Anterior cingulate cortex (tissue), 58 donors: ENCODE measurements around the gene CRTC3.
A peak's percentile ranks its signal among the peaks of the same experiment; 100 is the strongest.
"Not testable (repeated sequence)": the region's sequence is repeated elsewhere in the genome, so short reads cannot be mapped to it uniquely, and the experiment has no call there.

Source experiments
- DNase-seq, 58 donors: peaks; one replicate each; lab custom pipeline; 2025; lab: John Stamatoyannopoulos, UW

CRTC3 gene

DNA sequence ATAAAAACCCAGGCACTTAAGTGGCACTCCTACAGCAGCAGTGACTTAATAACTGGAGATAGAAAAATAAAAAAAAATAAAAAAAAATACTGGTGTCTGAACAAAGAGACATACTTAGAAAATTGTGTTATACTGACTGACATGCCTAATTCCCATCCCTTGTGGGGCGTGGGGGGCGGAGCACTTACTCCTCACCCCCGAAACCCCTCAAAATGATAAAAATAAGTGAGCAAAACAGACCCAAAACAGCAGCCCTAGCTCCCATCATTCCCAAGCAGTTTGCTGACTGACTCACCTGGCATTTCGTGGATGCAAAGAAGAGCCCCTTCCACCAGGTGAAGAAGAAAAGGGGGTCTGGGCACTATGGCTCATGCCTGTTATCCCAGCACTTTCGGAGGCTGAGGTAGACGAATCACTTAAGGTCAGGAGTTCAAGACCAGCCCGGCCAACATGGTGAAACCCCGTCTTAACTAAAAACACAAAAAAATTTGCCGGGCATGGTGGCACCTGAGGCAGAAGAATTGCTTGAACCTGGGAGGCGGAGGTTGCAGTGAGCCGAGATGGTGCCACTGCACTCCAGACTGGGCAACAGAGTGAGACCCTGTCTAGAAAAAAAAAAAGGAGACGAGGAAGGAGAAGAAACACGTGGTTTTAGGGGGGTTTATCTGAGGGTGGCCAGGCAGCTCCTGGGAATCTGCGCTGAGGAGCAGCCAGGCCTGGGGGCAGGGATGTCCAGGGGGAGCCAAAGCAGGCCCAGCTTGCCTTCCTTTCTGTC is 136.6 kb downstream of the CRTC3 start:
- DNase-seq = no peak

DNA sequence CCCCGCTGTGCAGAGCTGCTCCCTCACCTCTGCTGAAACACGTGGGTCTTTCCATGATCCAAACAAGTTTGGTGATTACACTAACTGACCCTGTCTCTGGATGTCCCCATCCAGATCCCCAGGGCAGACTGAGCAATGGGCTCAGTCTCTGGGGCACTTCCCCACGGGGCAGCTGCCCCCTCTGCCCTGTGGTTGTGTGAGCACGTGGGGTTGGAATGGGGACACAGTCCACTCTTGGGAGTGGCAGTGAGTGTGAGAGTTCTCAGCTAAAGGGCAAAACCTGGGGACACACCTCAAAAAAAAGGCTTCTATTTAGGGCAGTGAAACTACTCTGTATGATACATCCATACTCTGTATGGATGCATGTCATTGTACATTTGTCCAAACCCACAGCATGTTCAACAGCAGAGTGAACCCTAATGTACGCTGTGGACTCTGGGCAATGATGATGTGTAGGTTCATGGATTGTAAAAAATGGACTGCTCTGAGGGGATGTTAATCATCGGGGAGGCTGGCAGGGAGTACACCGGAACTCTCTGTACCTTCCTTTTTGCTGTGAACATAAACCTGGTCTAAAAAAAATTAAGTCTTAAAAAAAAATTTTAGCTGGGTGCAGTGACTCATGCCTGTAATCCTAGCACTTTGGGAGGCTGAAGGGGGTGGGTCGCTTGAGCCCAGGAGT is 137.5 kb downstream of the CRTC3 start:
- no peak for DNase-seq

DNA sequence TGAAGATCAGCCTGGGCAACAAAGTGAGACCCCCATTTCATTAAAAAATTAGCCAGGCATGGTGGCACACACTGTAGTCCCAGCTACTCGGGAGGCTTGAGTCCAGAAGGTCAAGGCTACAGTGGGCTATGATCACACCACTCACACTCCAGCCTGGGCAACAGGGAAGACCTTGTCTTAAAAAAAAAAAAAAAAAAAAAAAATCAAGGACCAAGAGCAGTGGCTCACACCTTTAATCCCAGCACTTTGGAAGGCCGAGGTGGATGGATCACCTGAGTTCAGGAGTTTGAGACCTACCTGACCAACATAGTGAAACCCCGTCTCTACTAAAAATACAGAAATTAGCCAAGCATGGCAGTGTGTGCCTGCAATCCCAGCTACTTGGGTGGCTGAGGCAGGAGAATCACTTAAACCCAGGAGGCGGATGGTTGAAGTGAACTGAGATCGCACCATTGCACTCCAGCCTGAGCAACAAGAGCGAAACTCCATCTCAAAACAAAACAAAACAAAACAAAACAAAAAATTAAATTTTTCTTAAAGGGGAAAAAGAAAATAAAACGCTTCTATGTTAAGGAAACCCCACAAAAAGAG is 138.1 kb downstream of the CRTC3 start:
- DNase-seq = not testable (repeated sequence)

DNA sequence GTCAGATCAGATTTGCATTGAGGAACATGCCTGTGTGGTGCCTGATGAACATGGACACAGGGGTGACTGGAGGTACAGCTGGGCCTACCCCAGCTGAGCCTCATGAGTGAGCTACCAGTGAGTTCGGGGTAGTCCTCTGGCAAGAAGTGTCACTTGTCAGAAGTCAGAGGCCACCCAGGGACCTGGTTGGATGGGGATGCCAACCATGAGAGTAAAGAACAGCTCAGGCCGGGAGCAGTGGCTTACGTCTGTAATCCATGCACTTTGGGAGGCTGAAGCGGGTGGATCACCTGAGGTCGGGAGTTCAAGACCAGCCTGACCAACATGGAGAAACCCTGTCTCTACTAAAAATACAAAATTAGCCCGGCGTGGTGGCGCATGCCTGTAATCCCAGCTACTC is 140.9 kb downstream of the CRTC3 start:
- DNase-seq = not testable (repeated sequence)

DNA sequence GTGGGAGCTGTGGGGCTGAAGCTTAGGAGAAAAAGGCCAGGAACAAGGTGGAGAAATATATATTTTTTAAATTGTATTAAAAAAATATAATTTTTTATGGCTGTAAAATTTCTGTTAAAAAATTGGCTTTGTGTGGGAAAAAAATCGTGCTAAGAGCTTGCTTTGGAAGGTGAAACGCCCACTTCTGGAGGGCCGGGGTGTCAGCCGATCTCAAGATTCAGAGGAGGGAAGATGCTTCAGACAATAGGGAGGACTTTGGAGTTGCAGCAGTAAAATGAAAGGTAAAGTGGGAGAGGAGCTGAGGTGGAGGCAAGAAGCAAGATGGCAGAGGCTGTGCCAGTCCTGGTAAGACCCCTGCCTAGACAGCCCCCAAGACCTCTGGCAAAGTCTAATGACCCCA is 141.5 kb downstream of the CRTC3 start:
- no peak for DNase-seq

DNA sequence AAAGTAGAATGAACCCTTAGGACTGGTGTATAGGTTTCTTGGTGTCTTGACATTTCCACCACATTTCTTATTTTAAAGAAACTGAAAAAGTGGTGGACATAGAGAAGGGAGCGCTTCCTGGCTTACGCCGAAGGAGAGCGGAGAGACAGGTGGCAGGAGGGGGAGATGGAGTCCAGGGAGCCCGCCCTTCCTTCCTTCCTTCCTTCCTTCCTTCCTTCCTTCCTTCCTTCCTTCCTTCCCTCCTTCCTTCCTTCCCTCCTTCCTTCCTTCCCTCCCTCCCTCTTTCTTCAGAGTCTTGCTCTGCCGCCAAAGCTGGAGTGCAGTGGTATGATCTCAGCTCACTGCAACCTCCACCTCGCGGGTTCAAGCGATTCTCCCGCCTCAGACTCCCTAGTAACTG is 143.6 kb downstream of the CRTC3 start:
- DNase-seq = not testable (repeated sequence)

DNA sequence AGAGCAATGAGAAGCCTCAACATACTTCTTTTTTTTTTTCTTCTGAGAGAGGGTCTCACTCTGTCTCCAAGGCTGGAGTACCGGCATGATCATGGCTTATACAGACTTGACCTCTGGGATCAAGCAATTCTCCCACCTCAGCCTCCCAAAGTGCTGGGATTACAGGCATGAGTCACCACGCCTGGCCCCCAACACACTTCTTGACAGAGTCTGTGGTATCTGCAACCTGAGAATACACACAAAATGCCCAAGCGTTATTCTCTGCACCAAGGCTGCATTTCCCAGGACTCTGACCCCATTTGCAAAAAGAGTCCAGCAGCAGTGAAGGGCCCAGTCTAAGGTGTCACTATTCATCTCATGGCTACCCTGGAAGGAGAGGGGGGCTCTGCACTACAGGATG is 144.8 kb downstream of the CRTC3 start:
- no peak for DNase-seq

DNA sequence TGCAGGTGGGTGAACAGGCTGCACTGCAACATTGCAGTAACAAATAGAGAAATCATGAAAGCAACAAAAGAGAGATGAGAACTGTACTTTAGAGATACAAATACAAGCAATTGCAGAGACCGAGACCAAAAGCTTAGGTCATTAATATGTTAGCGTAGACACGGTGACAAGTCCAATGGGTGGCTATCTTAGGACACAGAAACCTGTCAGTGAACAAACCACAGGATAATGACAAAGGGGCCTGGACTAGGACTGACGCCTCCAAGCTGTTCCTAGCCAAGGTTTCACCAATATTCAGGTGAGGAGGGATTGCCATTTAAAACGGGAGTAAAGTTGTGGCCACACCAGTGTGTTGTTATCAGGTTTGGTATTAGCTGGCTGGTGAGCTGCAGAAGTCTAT is 145.7 kb downstream of the CRTC3 start:
- no peak for DNase-seq

DNA sequence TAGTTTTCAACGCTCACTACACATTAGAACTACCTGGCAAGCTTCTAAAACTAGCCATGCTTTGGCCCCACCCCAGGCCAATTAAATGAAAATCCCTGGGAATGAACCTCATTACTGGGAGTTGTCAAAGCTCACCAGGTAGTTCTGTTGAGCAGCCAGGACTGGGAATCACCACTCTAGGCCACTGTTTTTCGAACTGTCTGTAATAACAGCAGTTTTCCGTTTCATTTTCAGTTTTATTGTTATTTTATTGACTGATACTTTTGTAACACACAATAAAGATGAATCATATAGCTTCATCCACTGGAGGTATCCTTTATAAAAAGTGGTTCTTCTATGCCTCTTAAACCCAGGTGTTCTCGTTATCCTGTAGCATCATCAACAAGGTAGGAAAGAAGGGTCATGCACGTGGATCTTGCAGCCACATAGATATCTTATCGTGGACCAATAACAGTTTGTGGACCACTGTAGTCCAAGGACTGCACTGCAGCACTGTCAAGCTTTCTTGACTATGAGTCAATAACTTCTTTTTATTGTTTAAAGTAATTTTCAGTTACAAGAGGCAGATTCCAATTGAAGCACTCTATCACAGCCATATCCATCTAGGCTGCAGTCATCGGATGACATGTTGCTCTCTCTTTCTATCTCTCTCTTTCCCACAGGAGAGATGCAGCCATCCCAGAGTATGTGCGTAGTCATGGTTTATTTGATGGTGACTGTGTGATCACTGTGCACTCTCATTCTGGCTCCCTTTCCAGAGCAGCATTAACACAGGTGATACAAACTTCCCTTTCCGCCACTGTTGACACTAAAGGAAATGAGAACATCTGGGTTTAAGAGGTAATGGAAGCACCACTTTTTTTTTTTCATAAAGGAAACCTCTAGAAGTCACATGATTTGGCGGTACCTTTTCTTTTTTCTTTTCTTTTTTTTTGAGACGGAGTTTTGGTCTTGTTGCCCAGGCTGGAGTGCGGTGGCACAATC is 148.4 kb downstream of the CRTC3 start:
- no peak for DNase-seq

DNA sequence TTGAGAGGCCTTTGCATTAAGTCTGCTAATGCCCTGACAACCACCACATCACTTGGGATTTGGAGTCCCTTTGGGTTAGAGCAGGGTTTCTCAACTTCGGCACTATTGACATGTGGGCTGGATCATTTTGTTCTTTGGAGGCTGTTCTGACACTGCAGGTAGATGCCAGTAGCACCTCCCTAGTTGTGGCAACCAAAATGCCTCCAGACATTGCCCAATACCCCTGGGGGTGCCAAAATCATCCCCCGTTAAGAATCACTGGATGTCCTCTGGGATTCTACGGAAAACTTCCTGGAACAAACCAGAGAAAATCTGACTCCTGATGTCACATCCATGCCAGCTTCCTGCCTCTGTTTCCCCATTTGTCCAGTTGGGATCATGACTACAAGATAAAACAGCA is 150.2 kb downstream of the CRTC3 start:
- no peak for DNase-seq

DNA sequence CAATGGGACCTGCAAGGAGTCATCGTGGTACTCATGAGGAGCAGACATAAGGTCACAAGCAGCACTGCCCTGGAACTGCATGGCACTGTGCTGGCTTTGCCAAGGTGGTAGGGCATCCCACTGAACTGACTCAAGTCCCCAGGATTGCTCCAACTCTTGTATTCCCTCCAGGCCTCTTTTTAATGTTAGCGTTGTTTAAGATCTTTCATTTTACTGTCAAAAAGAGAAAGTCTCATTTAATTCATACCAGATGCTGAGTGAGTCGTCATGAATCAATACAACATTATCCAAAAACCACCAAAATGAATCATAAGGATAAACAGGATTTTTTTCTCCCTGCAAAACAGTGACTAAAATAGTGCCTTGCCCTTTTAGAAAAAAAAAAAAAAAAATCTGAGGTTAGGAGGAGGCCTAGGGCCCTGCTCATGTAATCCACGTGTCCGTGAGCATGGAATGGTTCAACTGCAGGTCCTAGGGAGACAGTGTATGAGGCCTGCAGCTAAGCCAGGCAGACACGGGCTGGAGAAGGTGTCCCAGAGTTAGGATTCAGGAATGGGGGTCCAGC is 150.7 kb downstream of the CRTC3 start:
- no peak for DNase-seq

DNA sequence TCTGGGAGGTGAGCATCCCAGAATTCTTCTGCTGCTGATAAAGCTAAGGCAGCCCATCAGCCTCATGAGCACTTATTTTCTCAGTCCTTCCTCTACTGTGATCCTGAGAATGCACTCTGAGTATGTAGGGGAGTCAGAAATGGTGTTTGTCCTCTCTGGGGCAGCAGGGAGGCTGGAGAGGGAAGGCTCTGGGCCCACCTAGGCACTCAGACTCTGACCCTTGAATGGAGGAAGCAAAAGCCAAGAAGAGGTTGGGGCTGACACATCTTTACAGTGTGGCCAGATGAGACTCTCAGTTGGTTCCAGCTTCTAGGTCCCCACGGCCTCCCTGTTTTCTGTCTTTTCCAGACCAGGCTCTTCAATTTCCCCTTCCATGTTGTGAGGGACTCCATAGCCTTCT is 151.3 kb downstream of the CRTC3 start:
- DNase-seq = no peak

DNA sequence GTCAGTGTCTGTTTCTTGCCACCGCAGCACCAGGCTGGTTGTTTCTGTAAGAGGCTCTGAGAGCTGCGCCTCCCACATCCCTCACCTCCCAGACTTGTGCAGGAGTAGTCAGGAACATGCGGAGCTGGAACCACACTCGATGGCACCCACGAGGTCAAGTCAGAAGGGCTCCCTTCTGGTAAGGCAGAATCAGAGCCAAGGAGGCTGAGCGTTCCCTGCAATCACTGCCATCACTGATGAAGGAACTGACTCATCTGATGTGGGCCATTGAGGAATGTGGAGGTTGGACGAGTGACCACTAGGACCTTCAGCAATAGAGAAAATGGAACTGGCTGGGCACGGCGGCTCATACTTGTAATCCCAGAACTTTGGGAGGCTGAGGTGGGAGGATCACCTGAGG is 151.8 kb downstream of the CRTC3 start:
- DNase-seq = no peak

DNA sequence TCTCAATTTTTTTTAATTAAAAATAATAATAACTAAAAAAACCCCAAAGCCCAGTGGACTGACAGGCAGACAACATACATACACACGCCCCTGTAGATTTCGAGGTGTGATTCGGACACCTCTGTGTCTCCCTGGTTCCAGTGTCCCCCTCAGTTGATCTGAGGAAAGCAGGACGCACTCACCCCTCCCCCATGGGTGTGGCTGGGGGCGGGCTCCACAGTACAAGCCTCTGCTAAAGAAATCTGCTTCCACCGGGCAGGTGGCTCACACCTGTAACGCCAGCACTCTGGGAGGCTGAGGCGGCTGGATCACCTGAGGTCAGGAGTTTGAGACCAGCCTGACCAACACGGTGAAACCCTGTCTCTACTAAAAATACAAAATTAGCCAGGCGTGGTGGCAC is 153.6 kb downstream of the CRTC3 start:
- no peak for DNase-seq

DNA sequence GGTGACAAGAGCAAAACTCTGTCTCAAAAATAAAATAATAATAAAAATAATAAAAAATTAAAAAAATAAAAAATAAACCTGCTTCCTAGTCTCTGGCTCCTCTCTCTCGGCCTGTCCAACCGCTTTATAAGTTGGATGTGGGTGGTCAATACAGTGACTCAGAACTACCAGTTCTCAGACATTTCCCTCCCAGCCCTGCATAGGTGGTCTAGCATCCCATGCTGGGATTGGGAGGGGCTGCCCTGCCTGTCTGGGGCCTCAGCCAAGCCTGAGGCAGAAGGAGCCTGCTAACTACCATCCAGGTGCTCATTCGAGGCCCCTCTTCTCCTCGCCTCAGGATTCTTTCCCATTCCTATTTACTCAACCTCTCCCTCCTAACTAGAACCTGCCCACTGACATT is 154.2 kb downstream of the CRTC3 start:
- no peak for DNase-seq

DNA sequence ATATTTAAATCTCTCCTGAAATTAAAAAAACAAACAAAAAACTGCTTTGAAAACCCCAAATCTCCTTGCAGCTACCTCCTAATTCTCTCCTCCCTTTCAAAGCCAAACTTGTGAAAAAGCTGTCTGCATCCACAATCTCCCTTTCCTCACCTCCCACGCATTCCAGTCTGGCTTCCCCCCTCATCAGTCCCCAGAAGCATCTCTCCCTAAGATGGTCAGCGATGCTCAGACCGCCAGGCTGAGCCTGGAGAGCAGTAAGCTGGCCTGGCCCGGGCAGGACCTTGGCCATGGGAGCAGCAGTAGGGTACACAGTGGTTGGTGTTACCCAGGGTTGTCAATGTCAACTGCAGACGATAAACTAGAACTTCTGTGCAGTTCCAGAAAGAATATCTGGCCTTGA is 154.6 kb downstream of the CRTC3 start:
- DNase-seq = peak in 2 of 58 donors; percentile 1 to 15

DNA sequence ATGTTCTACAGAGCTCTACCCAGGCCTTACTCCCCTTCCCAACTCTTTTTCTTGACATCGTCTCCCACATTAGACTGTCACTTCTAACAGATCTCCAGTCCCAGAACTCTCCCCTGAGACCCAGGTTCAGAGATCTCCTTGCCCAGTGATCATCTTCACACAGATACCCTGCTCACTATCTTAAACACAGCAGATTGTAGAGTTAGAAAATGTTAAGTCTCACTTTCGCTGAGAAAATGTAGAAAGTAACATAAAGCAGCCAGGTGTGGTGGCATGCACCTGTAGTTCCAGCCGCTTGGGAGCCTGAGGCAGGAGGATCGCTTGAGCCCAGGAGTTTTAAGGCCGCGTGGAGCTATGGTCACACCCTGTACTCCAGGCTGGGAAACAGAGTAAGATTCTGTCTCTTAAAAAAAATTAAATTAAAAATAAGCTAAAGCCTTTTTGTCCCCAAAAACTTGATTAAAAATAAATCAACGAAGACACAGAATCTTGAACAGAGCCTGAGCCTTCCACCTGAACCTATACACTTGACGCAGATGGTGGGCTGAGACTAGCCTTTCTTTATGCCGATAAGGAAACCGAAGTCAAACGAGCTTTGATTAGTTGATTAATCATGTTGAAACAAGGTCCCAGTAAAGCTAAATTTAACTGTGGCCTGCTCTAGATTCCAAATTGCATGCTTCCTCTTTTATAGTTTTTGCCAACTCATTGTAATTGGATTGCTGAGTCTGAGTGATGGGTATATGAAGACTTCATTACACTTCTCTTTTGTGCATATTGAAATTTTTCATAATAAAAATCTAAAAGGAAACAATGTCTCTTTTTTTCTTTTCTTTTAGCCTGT is 156.1 kb downstream of the CRTC3 start:
- no peak for DNase-seq

DNA sequence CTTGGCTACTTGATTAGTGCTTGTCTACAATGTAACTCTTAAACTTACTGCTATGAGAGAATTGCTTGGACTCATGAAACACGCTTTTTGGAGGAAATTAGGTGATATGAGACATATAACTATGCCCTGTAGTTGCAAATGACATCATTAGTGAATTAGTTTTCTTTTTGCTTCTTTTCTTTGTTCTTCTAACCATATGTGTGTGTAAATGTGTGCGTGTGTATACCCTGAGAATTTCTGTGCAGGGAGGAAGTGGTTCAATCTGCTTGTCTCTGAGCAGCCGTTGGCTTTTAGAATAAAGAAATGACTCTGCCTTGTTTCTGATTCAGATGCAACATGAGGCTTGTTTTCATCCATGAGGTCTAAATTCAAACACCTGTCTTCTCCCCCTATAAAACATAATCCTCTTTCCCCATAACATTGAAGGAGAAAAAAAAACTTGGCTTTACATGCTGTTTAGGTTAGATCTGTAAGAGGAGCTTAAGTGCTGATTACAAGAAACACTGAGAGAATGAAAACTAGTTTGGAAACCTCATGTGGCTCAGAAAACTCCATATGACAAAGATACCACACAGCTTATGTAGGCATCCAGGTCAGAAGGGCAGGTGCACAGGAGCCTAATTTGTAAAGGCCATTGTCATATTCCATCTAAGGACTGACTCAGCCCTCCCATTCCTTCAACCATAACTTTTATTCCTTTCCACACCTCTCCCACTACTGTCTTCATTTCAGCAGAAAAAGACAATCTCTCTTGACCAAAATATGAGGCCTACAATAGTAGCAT is 156.9 kb downstream of the CRTC3 start:
- DNase-seq = no peak
